Osteocyte (in vitro differentiated cells): ENCODE results near the gene ATXN1. TPM values are rescaled to one million over a fixed set of nuclear protein-coding genes. Genes with fewer than 3 reads are reported as not detected.

Source experiments
- DNase-seq: peaks from one replicate; pipeline ENCODE4 v3.0.0; 2021; ENCODE audit warnings: mixed read lengths; ENCODE audit not compliant: unreplicated experiment; ENCODE audit errors: extremely low spot score
- H3K27ac Mint-ChIP-seq: one replicate; pipeline ENCODE4 v1.8.0; 2021; ENCODE audit warnings: mild to moderate bottlenecking, mixed read lengths; ENCODE audit not compliant: unreplicated experiment
- H3K27me3 Mint-ChIP-seq: one replicate; pipeline ENCODE4 v1.8.0; 2021; ENCODE audit warnings: mixed read lengths; ENCODE audit not compliant: unreplicated experiment
- H3K36me3 Mint-ChIP-seq: one replicate; pipeline ENCODE4 v1.8.0; 2021; ENCODE audit warnings: mixed read lengths; ENCODE audit not compliant: unreplicated experiment
- H3K4me1 Mint-ChIP-seq: one replicate; pipeline ENCODE4 v1.8.0; 2021; ENCODE audit warnings: mixed read lengths; ENCODE audit not compliant: unreplicated experiment
- H3K4me3 Mint-ChIP-seq: one replicate; pipeline ENCODE4 v1.8.0; 2021; ENCODE audit warnings: mild to moderate bottlenecking, moderate library complexity, mixed read lengths; ENCODE audit not compliant: unreplicated experiment
- H3K9me3 Mint-ChIP-seq: one replicate; pipeline ENCODE4 v1.8.0; 2021; ENCODE audit warnings: mixed read lengths; ENCODE audit not compliant: unreplicated experiment
- CTCF ChIP-seq: fragments of 200-600 bp; sonication (generic); IDR thresholded peaks from 2 replicates; pipeline ENCODE4 v1.5.0; 2021; ENCODE audit warnings: antibody characterized with exemption, mild to moderate bottlenecking, moderate library complexity
- total RNA-seq: library from RNA; stranded (reverse); gene quantifications from 2 replicates; pipeline ENCODE4 v1.2.1, GENCODE V29; 2021

The ATXN1 gene
- total RNA-seq, 1 donor from 2014 or later = 54.4 TPM

- Mint-ChIP-seq H3K36me3 (peaks cover 10% of the 10 kb centered on the region), H3K27ac (peak overlapping the region; percentile 6), H3K4me1 (peaks cover 47% of the 10 kb centered on the region), H3K9me3 (no peaks in the 10 kb centered on the region), H3K27me3 (no peaks in the 10 kb centered on the region), H3K4me3 (no peak overlapping the region)
- TF ChIP-seq CTCF = no peak
- no peak for DNase-seq
These were observed 30.4 kb downstream of the ATXN1 start for GRCh38 chr6:16730738-16731477.

- no peak for TF ChIP-seq CTCF
- Mint-ChIP-seq H3K4me3 (no peak overlapping the region), H3K36me3 (peaks cover 5% of the 10 kb centered on the region), H3K9me3 (no peaks in the 10 kb centered on the region), H3K27me3 (no peaks in the 10 kb centered on the region), H3K4me1 (peaks cover 59% of the 10 kb centered on the region), H3K27ac (peak overlapping the region; percentile 85)
- DNase-seq = no peak
These were observed 31.5 kb downstream of the ATXN1 start for GRCh38 chr6:16729744-16730143.

GRCh38 chr6:16729183-16729691 is 32.0 kb downstream of the ATXN1 start:
- H3K9me3 Mint-ChIP-seq = no peaks in the 10 kb centered on the region
- no peaks in the 10 kb centered on the region for H3K27me3 Mint-ChIP-seq
- H3K4me1 Mint-ChIP-seq = peaks cover 64% of the 10 kb centered on the region
- TF ChIP-seq CTCF = no peak
- H3K36me3 Mint-ChIP-seq = peaks cover 4% of the 10 kb centered on the region
- no peak for DNase-seq
- peak overlapping the region; percentile 16 for H3K4me3 Mint-ChIP-seq
- H3K27ac Mint-ChIP-seq = peak overlapping the region; percentile 85

GRCh38 chr6:16728513-16729182 is 32.6 kb downstream of the ATXN1 start:
- no peak overlapping the region for H3K4me3 Mint-ChIP-seq
- peaks cover 70% of the 10 kb centered on the region for H3K4me1 Mint-ChIP-seq

More at GRCh38 chr6:16728513-16729182, 32.6 kb downstream of the ATXN1 start:
- DNase-seq = no peak
- Mint-ChIP-seq H3K36me3 (no peaks in the 10 kb centered on the region), H3K9me3 (no peaks in the 10 kb centered on the region), H3K27me3 (no peaks in the 10 kb centered on the region), H3K27ac (peak overlapping the region; percentile 85)
- TF ChIP-seq CTCF = no peak
